HG03139 (cell line): Measurements from ENCODE around the gene UNC13D.
"Not testable (repeated sequence)": the region's sequence is repeated elsewhere in the genome, so short reads cannot be mapped to it uniquely, and the experiment has no call there.

Experiments
- ATAC-seq: cut with Tn5 transposase; IDR thresholded peaks from one replicate; pipeline ENCODE4 v1.9.1; 2021; ENCODE audit not compliant: unreplicated experiment

UNC13D gene

DNA sequence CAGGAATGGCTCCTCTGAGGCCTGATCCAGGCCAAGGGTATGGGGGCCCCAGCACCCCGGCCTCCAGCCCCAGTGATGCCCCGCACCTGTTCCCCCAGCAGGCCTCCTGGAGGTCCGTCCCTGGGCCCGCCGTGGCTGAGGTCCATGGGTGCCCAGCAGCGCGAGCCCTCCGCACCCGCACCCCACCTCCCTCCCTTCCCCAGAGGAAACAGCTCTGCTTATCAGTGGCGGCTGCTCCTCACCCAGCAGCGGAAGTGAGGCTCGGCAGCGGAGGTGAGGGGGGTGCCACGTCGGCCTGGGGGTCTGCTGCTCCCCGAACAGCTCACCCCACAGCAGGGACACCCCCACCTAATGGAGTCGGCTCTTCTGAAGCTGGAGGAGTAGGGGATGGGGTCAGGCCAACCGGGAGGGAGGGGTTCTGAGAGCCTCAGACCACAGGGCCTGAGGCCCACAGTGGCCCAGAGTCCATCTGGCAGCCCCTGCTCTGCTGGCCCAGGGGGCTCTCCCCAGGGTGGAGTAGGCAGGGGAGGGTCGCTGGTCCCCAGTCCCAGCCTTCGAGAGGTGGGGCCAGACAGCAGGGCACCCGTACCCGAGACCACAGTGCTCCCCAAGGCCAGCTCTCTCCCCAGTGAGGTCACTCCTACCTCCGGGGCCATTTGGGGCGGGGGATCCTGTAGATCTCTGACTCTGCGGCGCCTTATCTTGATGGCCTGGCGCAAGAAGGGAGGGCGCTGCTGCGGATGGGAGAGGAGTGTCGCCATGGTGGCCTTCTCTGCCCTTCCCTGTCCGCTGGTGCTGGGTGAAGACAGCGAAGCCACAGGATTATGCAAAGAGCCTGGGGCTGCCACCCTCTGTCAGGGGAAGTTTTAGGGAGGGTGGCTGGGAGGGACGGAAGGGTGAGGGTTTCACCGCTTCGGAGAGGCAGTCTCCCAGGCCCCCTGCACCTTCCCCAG, at the start of gene UNC13D:
Gene UNC13D, minus strand, starts transcription at position 828 of the 953 bp plus-strand sequence. Its CDS starts 67 bp downstream, at position 761.
- ATAC-seq, result no peak

DNA sequence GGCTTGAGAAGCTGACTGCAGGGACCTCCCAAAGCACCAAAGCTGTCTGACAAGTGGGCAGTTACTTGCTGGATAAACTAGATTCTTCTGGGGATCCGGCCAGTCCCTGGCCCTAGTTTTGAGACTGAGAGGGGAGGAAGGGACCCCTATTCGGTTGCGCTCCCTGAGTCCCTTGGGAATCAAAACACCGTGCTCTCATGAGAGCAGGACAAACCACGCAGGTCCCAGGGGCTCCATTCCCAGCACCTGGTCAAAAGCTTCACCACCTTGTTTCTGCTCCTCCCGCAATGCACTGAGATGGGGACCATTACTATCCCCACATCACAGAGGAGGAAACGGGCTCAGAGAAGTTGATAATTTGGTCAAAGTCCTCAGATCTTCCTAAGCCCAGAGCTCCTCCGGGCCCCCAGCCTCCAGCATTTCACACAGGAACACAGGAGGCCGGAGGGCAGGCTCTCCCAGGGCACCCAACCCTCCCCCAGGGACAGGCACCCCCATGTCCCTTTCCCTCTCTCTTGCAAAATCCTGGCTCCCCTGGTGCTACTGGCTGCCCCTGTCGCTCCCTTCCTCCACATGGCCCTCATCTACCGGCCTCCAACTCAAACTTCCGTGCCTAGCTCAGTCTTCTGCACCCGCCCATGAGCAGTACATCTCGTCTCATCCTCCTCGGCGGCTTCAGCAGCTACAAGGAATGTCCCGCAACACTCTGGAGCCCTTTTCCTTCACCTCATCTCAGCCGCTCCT, 49.3 kb upstream of the UNC13D start:
- no peak for ATAC-seq

DNA sequence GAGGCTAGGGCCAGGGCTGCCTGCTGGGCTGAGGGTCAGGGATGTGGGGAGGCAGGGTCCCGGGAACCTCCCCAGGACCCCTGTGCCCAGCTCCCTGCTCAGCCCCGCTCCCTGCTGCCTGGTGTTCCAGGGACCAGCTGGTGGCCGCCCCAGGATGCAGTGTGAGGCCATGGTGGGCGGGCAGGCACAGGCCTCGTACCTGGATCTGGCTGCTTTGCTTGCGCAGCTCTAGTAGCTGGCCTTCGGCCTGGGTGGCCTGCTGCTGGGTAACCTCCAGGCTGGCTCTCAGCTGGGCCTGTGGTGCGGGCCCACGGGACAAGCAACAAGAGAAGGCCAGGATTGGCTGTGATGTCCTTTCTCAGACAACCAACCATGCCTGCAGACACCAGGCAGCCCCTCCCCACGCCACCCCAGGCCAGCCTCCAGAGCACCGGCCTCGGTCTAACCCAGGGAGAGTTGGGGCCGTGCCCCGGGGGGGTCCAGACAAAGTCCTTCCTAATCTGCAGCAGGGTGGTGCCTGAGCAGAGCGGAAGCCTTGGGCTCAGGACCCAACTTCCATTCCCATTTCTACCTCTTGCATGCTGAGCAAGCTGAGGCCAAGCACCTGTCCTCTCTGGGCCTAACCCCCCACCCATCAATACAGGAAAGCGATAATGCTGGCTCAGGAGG, 48.5 kb upstream of the UNC13D start:
- no peak for ATAC-seq

DNA sequence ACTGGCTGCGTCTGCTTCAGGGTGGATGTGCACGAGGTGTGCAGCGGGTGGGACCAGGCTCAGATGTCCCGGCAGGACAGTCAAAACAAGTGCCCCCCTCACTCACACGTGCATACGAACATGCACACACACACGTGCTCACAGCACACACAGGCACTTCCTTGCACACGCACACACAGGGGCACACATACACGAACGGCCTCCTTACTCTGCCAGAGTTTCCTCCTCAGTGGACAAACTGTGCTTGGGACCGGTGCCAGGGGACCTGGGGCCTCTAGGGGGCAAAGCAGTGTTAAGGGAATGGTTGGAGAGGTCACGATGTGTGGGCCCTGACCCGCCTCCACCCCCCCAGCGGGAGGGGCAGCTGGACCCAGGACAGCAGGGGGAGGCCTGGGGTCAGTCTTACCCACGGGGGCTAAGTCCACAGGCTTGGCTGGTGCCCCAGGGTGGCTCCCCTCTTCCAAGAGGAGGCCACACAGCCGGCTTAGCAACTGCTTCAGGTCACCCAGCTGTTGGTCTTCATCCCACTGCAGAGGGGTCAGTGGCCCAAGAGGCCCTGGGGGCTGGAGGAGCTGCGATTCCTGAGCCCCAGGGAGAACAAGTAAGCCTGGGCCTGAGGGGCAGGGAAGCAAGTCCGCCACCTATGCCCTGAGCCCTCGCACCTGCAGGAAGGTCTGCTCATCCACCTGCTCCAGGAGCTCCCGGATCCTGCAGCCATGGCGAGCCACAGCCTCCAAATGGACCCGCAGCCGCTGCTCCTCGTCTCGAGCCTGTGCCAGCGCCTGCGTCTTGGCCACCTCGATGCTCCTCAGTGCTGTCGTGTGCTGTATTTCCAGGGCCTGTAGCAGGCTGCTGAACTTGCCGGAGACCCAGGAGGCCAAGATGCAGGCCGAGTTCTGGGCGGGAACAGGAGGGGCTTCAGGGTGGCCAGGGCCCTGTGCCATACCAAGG, 47.7 kb upstream of the UNC13D start:
- ATAC-seq, result no peak

DNA sequence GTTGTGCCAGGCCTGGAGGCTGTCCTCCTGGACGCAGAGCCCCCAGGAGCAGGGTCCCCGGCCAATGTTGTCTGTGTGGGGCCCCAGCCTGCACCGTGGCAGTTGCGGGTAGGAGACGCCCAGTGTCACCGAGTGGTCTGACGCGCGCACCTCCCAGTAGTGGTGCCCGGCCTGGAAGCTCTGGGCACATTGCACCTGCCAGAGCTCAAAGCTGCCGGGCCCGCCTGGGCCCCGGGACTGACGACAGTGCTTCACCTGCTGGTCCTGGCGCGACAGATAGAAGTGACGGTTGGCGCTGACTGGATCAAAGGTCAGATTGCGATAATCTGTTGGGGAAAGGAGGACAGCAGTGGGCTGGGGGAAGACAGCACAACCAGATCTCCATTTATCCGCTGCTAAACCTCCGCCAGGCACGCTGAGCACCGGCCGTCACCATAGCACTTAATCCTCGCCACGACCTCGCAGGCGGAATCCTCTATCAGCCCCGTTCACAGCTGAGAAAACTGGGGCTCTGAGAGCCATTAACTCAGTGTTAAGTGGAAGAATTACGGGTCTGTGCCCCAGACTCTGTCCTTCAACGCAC, 46.9 kb upstream of the UNC13D start:
- ATAC-seq, result no peak

DNA sequence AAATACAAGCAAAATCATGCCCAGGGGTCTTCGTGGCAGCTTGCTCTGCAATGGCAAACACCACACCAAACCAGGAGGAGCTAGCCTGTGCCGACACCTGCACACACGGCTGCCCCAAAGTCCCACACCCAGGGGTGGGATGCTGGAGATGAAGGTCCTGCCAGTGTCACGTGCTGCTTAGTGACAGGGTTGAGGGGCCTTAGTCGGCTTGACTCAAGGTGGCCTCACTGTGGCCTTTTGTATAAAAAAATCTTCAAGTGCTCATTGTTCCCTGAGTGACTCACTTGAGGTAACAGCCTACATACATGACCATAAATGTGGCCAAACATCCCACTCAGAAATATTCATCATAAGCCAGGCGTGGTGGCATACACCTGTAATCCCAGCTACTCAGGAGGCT, 45.2 kb upstream of the UNC13D start:
- ATAC-seq, result no peak

DNA sequence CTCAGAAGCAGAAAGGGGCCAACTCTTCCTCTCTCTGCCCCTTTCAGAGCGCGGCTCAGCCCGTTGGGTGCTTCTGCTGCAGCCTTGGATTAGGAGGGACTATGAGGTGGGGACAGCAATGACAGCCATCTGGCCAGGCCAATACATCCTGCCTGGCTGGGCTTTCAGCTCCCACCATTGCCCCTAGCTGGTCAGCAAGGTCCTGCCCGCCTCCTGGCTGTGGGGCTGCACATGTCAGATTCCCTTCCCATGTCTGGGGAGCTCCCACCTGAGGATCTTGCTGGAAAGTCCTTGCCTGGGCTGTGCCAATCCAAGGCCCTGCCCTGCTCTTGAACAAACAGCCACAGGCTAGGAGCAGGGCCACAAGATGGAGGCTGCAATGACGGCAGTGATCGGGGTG, 44.3 kb upstream of the UNC13D start:
- no peak for ATAC-seq

DNA sequence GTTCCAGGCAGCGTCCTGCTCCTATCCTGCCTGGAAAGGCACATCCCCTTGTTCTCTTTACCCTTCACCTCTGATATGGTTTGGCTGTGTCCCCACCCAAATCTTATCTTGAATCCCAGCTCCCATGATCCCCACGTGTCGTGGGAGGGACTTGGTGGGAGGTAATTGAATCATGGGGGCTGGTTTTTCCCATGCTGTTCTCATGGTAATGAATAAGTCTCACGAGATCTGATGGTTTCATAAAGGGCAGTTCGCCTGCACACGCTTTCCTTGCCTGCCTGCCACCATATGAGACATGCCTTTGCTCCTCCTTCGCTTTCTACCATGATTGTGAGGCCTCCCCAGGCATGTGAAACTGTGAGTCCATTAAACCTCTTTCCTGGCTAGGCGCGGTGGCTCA, 41.7 kb upstream of the UNC13D start:
- not testable (repeated sequence) for ATAC-seq

DNA sequence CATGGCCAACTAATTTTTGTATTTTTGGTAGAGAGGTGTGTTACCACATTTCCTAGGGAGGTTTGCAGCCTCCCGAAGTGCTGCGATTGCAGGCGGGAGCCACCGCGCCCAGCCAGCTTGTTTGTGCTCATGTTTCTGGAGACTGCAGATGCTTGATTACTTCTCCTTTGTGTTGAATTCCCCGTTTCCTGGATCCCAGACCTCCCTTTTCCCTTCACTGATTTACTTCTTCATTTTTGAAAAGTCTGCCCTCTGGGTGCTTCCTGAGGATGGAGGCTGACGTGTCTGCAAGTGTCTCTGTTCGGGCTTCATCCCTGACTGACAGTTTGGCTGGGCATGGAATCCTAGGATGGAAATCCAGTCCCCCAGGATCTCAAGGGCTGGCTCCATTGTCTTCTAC, 41.2 kb upstream of the UNC13D start:
- no peak for ATAC-seq

DNA sequence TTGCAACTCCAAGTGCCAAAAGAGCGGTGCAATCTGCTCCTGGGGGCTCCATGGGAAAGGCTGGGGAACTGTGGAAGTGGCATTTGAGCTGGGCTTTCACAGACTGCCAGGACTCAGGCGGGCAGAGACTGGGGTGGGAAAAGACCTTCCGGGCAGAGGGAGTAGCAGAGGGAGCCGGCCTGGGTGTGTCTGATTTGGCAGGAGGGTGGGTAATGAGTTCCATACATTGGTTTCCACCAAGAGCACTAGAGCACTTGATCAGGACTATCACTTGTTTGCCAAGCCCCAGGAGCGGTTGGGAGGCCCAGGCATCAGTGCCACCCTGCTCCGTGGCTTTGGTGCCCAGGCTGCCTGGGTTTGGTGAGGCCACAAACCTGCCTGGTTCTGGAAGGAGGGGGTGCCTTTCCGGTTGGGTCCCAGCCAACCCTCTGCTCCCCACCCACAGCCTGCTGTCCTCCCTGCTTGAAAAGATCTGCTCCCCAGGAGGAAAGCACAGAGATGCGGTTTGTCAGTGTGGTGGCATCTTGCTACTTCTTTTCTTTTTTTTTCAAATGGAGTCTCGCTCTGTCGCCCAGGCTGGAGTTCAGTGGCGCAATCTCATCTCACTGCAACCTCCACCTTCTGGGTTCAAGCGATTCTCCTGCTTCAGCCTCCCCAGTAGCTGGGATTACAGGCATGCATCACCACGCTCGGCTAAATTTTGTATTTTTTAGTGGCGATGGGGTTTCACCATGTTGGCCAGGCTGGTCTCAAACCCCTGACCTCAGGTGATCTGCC, 37.7 kb upstream of the UNC13D start:
- no peak for ATAC-seq

DNA sequence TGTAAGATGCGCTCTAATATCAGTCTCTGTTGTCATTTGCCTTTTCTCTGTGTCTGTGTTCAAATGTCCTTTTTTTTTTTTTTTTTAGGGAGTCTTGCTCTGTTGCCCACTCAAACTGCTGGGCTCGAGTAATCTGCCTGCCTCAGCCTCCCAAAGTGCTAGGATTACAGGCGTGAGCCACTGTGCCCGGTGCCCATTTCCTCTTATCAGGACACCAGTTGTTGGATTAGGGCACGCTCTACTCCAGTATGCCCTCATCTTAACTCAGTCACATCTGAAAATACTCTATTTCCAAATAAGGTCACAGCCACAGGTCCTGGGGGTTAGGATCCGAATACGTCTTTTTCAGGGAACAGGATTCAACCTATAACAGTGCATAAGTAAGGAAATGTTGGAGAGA, 36.1 kb upstream of the UNC13D start:
- ATAC-seq, result no peak

DNA sequence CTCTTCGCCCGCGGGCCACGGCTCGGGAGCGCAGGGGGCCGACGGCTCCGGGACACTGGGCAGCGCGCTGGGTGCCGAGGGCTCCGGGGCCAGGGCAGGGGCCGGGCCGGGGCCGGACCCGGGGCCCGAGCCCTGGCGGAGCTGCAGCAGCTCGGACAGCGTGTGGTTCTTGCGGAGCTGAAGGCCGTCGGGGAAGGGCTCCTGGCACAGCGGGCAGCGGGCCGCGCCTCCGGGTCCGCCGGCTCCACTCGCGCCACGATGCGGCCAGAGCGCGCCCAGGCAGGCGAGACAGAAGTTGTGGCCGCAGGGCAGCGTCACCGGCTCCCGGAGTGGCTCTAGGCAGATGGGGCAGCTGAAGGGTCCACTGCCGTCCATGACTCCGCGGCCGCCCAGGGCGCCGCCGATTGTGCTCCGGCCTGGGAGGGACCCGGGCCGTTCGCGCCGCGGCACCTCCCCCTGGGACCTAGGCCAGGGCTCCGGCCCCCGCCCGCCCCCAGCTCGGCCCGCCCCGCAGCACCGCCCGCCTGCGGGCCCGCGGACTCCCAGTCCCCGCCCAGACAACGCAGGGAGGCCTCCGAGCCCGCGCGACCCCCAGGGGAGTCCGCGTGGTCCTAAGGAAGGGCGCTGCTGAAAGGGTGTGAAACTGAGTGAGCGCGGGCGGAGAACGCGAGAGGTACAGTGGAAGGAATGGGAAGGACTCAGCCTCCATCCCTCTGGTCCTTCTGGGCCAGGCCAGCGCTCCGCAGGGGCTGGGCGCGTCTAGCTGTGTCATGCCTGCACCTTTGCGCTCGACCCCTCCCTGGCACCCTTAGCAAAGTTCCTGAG, 34.2 kb upstream of the UNC13D start, which contains the start of gene TRIM47:
Gene TRIM47, minus strand, starts transcription at position 408 of the 825 bp plus-strand sequence. Its CDS starts 33 bp downstream, at position 375.
- peak; percentile 11 for ATAC-seq

DNA sequence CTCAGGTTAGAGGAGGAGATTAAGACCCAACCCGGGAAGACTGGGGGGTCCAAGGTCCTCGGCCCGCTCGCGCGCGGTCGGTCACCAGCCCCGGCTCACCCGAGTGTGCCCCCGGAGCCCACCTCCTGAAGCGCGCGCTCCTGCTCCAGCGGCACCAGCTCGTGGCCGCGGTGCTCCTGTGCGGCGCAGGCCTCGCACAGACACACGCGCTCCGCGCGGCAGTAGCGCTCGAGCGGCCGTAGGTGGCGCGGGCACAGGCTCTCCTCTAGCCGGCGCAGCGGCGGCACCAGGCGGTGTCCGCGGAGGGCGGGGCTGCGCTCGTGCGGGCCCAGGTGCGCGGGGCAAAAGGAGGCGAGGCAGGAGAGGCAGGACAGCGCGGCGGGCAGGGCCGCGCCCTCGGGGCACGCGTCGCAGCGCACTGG, 33.6 kb upstream of the UNC13D start:
- peak; percentile 45 for ATAC-seq

DNA sequence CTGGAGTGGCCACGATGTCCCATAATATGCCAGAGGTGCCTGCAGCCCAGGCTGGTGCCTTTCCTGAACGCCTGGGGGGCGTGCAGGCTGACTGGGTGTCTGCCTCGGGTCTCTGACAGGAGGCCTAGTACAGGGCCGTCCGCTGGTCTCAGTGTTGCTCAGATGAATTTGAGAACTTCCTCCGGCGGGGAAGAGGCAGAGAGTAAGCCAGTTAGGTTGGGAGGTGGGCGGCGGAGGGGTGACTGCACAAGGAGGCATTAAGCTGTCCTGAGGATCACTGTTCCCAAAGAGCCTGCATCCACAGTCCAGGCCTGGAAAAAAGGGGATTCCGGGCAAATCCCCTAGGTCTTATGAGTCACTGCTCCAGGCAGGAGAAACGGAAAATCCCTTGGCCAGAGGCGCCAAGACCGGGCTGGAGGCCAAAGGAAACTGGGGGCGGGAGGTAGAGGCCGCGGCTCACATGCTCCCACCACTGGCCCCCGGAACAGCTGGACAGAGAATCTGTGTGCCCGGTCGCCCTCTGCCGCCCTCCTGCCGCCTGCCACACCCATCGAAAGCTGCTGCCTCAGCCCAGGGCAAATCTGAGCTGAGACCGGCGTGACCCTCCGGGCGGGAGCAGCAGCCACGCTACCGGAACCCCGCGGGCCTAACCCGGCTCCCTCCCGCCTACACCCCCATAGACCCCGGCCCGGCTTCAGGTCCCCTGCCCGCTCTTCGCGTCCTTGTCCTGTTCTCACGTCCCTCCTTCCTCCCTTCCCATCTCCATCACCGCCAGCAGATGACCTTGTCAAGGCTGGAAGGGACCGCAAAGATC, 32.9 kb upstream of the UNC13D start:
- no peak for ATAC-seq

DNA sequence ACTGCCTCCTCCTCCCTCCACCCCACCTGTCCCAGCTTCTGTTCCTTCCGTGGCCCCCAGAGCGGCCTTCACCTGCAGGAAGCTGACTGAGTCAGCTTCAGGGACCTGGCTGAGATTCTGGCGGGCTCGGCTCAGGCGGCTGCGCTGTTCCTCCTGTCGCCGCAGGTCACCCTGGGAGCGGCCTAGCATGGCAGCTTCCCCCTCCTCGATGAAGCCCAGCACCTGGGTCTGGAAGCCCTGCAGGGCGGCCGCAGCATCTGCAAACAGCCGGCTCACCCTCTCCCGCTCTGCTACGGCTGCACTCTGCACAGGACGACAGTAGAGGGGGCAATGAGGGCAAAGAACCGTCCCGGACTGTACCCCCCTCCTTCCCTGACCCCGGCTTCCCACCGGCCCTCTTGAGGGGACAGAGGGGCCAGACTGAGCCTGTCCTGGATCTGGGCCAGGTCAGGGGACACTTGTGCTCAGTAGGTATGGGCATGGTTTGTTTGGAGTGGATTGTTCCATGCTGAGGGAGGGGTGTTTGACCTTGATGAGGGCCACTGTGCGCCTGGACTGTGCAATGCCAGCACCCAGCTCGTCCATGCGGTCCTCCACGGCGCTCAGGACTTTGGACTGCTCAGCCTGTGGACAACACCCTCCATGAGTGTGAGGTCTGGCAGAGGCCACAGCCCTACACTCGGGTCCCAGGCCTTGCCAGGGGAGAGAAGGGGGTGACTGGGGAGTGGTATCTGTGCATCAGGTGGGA, 32.2 kb upstream of the UNC13D start:
- ATAC-seq, result no peak

DNA sequence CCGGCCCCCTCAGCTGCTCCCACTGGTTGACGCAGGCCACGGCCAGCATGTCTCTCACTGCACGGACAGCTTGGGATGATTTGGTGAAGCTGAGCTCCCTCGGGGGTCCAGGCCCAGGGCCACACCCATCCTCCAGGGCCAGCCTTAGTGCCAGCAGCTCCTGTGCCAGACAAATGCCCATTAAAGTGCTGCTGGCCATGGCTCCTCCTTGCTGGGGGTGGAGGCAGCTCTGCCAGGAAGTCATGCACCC, 31.7 kb upstream of the UNC13D start:
- no peak for ATAC-seq
